Measurements from ENCODE around the gene MCC.

- TF ChIP-seq CTCF (conservative IDR thresholded peaks at IDR 0.05; ENCODE audit: low read depth, low read length) (no peak), EZH2 (IDR thresholded peaks at IDR 0.05; ENCODE audit: low read length, unreplicated experiment) (no peak)
Observed at GRCh38 chr5:113223831-113224604, 264.2 kb downstream of the MCC start.

Measured in PC-3 (cell line).